NCI-H82 treated with DMSO at 0.1 percent for 48 hours (cell line): ENCODE measurements around the gene STAU1.
"Not testable (repeated sequence)": the region's sequence is repeated elsewhere in the genome, so short reads cannot be mapped to it uniquely, and the experiment has no call there.

Experiments
- DNase-seq: peaks from one replicate; lab custom pipeline; 2025; ENCODE audit not compliant: unreplicated experiment; lab: John Stamatoyannopoulos, UW

The STAU1 gene

DNA sequence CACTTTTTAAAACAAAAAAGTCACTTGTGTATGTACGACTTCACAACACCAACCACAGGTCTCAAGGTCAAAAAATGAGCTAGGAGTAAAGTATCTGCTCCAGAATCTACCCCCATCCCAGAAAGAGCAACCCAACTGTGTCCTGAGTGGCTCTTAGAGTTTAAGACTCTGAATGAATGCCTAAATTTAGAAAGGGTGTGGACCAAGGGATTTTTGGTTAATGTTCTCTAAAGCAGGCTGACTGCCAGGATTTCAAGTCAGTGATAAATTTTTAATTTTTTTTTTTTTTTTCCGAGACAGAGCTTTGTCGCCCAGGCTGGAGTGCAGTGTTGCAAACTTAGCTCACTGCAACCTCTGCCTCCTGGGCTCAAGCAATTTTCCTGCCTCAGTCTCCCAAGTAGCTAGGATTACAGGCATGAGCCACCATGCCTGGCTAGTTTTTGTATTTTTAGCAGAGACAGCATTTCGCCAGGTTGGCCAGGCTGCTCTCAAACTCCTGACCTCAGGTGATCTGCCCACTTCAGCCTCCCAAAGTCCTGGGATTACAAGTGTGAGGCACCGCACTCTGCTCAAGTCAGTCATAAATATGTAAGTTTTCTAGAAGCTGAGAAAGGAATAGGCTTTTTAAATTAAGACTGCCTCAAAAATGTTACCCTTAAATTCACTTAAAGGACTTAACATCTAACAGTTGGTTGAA, 20.2 kb downstream of the STAU1 start:
- DNase-seq, result no peak

- DNase-seq, result no peak
Observed at GRCh38 chr20:49166534-49167449, 21.3 kb downstream of the STAU1 start.

- DNase-seq, result no peak
Observed at GRCh38 chr20:49165611-49166010, 22.5 kb downstream of the STAU1 start.

GRCh38 chr20:49163696-49164095, 24.4 kb downstream of the STAU1 start:
- DNase-seq, result no peak

DNA sequence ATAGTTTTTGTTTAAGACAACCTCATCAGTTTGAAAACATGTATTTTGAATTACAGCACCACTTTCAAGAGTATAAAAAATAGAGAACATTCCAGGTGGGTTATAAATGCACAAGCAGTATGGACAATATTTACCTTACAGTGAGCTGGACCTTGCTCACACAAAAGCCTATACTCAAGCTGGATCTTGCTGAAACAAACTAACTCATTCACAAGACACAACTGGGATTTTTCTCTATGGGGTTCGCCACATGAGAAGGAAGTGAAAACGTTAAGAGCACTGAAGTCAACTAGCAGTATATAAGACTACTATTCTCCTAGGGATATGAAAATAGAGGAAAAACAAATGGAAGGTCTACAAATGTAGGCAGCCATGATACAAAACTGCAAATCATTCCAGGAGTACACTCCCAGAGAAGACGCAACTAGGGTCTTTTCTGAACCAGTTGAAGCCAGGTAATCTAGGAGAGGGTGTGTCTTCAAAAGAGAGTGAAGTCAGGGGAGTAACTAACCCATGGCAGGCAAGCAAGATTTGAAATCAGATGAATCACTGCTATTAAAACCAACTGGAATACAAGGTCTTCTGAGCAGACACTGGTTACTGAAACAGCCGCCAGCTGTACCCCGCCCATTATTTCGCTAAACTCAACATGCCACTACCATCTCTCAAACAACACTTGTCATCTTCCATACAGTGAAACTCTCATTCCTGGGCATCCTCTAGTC, 26.5 kb downstream of the STAU1 start:
- DNase-seq, result no peak

DNA sequence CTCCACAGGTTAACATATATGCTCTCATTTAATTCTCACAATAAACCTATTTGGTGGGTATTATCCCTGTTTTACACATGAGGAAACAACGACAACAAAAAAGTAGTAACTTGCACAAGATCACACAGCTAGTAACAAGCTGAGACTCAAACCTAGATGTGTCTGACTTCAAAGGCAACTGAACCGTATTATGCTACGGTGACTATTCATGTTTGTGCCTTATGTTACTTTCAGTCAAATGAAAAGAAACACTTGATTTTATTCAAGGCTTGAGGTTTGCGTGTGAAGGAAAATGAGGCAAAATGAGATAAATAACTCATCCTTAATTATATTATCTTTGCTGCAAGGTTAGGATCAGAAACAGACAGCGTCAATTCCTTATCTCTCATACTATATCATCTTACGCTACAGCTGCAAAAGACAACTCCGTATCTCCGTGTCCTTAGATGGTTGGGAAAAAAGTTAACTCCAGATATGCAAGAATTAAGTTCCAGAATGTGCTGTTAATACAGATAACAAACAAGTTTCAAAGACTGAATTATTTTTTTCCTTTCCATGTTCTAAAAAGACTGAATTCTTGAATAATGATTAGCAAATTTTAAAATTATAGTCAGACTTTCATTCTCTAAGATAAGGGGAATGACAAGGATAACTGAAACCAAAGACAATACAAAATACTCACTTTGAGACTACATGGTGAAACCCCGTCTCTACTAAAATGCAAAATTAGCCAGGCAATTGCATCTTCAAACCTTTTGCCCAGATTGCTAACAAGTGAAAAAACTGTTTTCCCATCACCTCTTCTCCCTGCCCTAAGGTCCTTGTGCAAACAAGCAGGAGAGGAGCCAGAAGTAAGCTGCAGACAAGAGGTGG, 27.8 kb downstream of the STAU1 start:
- no peak for DNase-seq

DNA sequence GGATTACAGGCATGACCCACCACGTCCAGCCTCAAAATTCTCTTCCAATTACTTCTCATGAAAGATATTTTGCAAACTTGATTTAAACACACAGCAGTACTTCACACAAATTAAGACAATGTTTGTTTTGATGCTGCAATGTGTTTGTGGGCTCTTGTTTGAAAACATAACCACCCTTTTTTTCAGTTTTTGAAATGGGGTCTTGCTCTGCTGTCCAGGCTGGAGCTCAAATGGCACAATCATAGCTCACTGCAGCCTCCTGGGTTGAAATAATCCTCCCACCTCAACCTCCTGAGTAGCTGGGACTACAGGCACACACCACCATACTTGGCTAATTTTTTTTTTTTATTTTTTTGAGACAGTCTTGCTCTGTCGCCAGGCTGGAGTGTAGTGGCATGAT, 31.0 kb downstream of the STAU1 start:
- DNase-seq, result no peak

DNA sequence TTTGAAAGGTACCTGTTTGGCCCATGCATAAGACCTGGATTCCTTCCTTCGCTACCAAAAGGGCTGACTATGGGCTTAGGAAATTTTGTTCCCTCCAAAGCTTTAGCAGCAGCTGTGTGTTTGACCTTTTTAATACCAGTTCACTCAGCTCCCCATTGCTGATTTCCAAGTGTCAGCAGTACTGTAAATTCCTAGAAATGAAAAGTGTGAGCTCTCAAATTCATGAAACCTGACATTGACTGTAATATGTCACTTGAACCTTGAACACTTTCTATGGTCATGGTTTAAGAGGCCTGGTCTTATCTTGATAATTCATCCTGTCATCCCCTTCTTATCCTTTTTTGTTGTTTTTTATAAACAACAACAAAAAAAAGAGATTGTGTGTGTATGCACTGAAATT, 31.7 kb downstream of the STAU1 start:
- DNase-seq, result no peak

DNA sequence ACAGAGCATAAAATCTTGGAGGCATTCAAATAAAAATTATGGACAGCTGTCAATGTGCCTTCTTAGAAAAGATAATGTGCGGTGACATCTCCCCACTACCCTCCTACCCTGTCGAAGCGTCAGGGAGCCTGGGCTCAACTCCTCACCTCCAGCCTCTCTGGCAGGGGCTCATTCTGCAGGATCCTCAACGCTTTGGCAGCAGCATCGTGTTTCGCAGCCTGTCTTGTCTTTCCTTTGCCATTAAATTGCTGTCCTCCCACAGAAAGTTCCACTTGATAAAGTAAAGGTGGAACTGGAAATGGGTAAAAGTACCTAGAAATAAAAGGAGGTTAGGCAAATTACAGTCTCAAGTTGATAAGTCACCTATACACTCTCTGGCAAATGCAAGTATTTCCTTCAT, 36.7 kb downstream of the STAU1 start:
- no peak for DNase-seq

GRCh38 chr20:49149281-49150045, 38.7 kb downstream of the STAU1 start:
- no peak for DNase-seq

- DNase-seq, result no peak
Observed at GRCh38 chr20:49148601-49149000, 39.5 kb downstream of the STAU1 start.

DNA sequence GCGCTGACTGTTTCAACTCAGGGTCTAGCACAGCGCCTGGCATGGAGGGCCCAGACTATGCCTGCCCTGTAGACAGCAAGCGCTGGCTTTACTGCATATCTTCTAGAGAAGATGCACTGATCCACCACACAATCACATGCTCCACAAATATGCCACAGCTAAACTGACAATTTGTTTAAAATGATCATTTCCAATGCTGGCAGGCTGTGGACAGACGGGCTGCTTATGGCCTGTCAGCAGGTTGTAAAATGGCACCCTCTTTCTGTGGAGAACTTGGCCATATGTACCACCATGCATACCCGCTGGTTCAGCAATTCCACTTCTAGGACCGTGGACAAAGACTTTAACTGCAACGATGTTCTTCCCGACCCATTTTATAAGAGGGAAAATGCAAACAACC, 40.8 kb downstream of the STAU1 start:
- DNase-seq, result no peak

GRCh38 chr20:49146442-49147225, 41.5 kb downstream of the STAU1 start:
- DNase-seq, result no peak

- no peak for DNase-seq
Observed at GRCh38 chr20:49140834-49141233, 47.3 kb downstream of the STAU1 start.

- DNase-seq, result no peak
Observed at GRCh38 chr20:49140411-49140810, 47.7 kb downstream of the STAU1 start.

- DNase-seq, result no peak
Observed at GRCh38 chr20:49138431-49138830, 49.7 kb downstream of the STAU1 start.

DNA sequence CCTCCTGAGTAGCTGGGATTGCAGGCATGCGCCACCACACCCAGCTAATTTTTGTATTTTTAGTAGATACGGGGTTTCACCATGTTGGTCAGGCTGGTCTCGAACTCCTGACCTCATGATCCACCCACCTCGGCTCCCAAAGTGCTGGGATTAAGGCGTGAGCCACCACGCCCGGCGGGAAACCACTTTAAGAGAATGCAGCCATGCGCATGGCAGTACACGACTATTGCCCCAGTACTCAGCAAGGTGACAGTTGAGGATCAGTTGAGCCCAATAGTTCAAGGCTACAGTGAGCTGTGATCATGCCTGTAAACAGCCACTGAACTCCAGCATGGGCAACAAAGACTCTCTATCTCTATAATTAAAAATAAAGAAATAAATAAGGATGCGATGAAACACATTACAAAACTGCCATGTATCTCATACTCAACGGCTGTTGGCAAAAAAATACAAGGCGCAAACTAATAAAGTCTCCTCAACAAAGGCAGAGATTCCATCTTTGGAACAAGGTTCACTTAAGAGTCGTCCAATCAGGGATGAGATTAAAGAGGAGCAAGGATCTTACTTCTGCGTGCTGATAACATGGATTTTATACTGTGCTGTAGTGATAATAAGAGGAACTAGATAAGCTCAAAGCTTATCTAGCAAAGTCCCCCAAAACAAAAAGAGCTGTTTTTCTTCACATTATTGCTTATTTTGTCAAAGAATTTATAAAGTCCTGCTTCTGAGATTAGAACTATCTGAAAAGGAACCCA, 51.1 kb downstream of the STAU1 start:
- DNase-seq, result no peak

GRCh38 chr20:49134797-49135196, 53.3 kb downstream of the STAU1 start:
- not testable (repeated sequence) for DNase-seq

GRCh38 chr20:49133571-49133970, 54.6 kb downstream of the STAU1 start:
- no peak for DNase-seq
